ENCODE data around the gene MYCN.
"Not testable (repeated sequence)": the region's sequence is repeated elsewhere in the genome, so short reads cannot be mapped to it uniquely, and the experiment has no call there.

Gene MYCN

GRCh38 chr2:15943378-15944280, 3.3 kb downstream of the MYCN start:
- DNase-seq (ENCODE audit: low spot score), result peak; percentile 82

- DNase-seq (ENCODE audit: low spot score), result no peak
Observed at GRCh38 chr2:15944325-15945017, 4.1 kb downstream of the MYCN start.

- DNase-seq (ENCODE audit: low spot score), result no peak
Observed at GRCh38 chr2:15945909-15946705, 5.8 kb downstream of the MYCN start.

- no peak for DNase-seq (ENCODE audit: low spot score)
Observed at GRCh38 chr2:15946983-15947382, 6.6 kb downstream of the MYCN start.

GRCh38 chr2:15947431-15947830, 7.1 kb downstream of the MYCN start:
- no peak for DNase-seq (ENCODE audit: low spot score)

- DNase-seq (ENCODE audit: low spot score), result no peak
Observed at GRCh38 chr2:15948704-15948957, 8.3 kb downstream of the MYCN start.

- no peak for DNase-seq (ENCODE audit: low spot score)
Observed at GRCh38 chr2:15949126-15949525, 8.8 kb downstream of the MYCN start.

- DNase-seq (ENCODE audit: low spot score), result no peak
Observed at GRCh38 chr2:15949551-15949950, 9.2 kb downstream of the MYCN start.

- DNase-seq (ENCODE audit: low spot score), result no peak
Observed at GRCh38 chr2:15950088-15950952, 10.0 kb downstream of the MYCN start.

- not testable (repeated sequence) for DNase-seq (ENCODE audit: low spot score)
Observed at GRCh38 chr2:15951936-15952335, 11.6 kb downstream of the MYCN start.

- no peak for DNase-seq (ENCODE audit: low spot score)
Observed at GRCh38 chr2:15952451-15953146, 12.2 kb downstream of the MYCN start.

- no peak for DNase-seq (ENCODE audit: low spot score)
Observed at GRCh38 chr2:15953147-15953630, 12.8 kb downstream of the MYCN start.

GRCh38 chr2:15953891-15954680, 13.7 kb downstream of the MYCN start:
- DNase-seq (ENCODE audit: low spot score), result no peak

GRCh38 chr2:15954761-15955160, 14.4 kb downstream of the MYCN start:
- DNase-seq (ENCODE audit: low spot score), result no peak

GRCh38 chr2:15955232-15955988, 15.1 kb downstream of the MYCN start:
- DNase-seq (ENCODE audit: low spot score), result no peak

- no peak for DNase-seq (ENCODE audit: low spot score)
Observed at GRCh38 chr2:15956230-15956629, 15.9 kb downstream of the MYCN start.

GRCh38 chr2:15956751-15957736, 16.7 kb downstream of the MYCN start:
- no peak for DNase-seq (ENCODE audit: low spot score)
